Immature natural killer cell (primary cell): Measurements from ENCODE around the gene ANO10. TPM values are rescaled to one million over a fixed set of nuclear protein-coding genes. Genes with fewer than 3 reads are reported as not detected.
"Not testable (repeated sequence)": the region's sequence is repeated elsewhere in the genome, so short reads cannot be mapped to it uniquely, and the experiment has no call there.

Experiments
- DNase-seq, 3 donors: peaks; one replicate each; pipeline ENCODE4 v3.0.0; 2022; ENCODE audit warnings: mixed read lengths in 1 of 3
- H3K27ac Mint-ChIP-seq, 6 donors: one replicate each; pipeline ENCODE4 v1.8.0; 2020; ENCODE audit warnings: mixed read lengths in 6 of 6, mild to moderate bottlenecking in 5 of 6, inconsistent platforms in 4 of 6, moderate library complexity in 3 of 6
- H3K27me3 Mint-ChIP-seq, 3 donors: one replicate each; pipeline ENCODE4 v1.8.0; 2020 to 2021; ENCODE audit warnings: low read depth in 3 of 3, mild to moderate bottlenecking in 3 of 3, mixed read lengths in 3 of 3, moderate library complexity in 3 of 3, inconsistent platforms in 1 of 3
- H3K36me3 Mint-ChIP-seq, 3 donors: one replicate each; pipeline ENCODE4 v1.8.0; 2020; ENCODE audit warnings: mixed read lengths in 3 of 3, inconsistent platforms in 2 of 3, mild to moderate bottlenecking in 2 of 3
- H3K4me1 Mint-ChIP-seq, 2 donors: one replicate each; pipeline ENCODE4 v1.8.0; 2020; ENCODE audit warnings: inconsistent platforms in 2 of 2, mild to moderate bottlenecking in 2 of 2, mixed read lengths in 2 of 2, moderate library complexity in 1 of 2
- H3K4me3 Mint-ChIP-seq, 5 donors: one replicate each; pipeline ENCODE4 v1.8.0; 2020; ENCODE audit warnings: mild to moderate bottlenecking in 5 of 5, mixed read lengths in 5 of 5, inconsistent platforms in 3 of 5, moderate library complexity in 3 of 5
- H3K9me3 Mint-ChIP-seq, 6 donors: one replicate each; pipeline ENCODE4 v1.8.0; 2020; ENCODE audit warnings: mild to moderate bottlenecking in 6 of 6, mixed read lengths in 6 of 6, inconsistent platforms in 4 of 6, moderate library complexity in 3 of 6
- polyA plus RNA-seq, 3 donors: library from polyadenylated mRNA; unstranded; fragments of 300-500 nt; fragmentation: Illumina TruSeq; gene quantifications; one replicate each; pipeline ENCODE4 v1.2.3, GENCODE V29; 2021

Gene ANO10
- polyA plus RNA-seq, 3 donors from 2014 or later: 8.7 to 9.9 (median 8.8) TPM

DNA sequence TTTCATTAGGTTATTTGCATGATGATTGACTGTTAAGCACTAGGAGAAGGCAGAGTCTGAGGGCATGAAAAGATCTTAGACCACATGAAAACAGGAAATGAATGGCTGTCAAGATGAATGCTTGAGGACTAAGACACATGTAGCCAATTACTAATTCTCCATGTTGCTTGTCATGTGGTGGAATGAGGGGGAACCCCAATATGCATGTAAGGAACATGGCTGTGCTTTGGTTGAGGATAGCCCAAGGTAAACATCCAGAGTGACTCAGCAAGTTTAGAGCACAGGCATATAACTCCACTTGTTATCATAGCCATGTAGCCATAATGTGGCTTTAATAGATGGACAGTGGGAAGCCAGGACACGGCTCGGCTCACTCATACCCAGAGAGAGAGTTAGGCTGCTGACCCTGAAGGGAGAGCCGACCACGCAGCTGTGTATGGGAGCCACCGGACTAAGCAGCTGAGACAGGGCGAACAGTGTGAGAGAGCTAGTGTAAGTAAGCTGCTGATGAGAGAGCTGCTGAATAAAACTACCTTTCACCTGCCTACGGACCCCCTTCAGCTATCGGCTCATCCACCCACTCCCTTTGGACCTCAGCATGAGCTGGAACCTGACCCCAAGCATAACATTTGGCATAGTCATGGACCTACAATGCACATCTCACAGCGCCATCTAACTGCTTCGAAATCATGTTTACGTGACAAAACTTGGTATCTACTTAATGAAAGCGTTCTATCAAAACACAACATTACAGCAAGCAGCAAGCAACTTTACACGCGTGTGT is 37.6 kb downstream of the ANO10 start:
- H3K4me1 Mint-ChIP-seq: peaks cover 0 to 2% of the 10 kb centered on the region in 2 donors
- H3K36me3 Mint-ChIP-seq: peaks cover 4 to 12% (median 6%) of the 10 kb centered on the region in 3 donors
- no peaks in the 10 kb centered on the region for H3K9me3 Mint-ChIP-seq
- H3K4me3 Mint-ChIP-seq: no peak overlapping the region
- H3K27ac Mint-ChIP-seq: no peak overlapping the region
- no peaks in the 10 kb centered on the region for H3K27me3 Mint-ChIP-seq
- DNase-seq: no peak

DNA sequence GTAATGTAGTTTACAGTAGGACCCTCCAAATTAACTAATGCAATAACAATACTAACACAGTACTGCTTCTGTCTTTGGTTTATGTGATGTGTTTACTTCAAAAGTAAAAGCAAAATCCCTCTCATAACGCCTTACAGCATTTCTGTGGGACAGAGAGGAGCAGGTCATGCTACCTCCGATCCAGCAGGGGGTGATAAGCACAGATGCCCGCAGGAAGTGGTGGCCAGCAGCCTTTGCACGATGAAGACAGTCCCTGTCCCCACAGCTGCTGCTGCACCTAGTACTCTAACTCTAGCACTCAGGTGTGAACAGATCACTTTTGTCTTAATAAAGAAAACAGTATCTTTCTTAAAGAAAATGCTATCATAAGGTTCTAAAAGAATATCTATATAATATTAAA is 38.3 kb downstream of the ANO10 start:
- DNase-seq: no peak
- no peak overlapping the region for H3K4me3 Mint-ChIP-seq
- H3K27me3 Mint-ChIP-seq: no peaks in the 10 kb centered on the region
- peaks cover 0 to 2% of the 10 kb centered on the region in 2 donors for H3K4me1 Mint-ChIP-seq
- peaks cover 4 to 7% (median 6%) of the 10 kb centered on the region in 3 donors for H3K36me3 Mint-ChIP-seq
- H3K9me3 Mint-ChIP-seq: no peaks in the 10 kb centered on the region
- no peak overlapping the region for H3K27ac Mint-ChIP-seq

- peaks cover 0 to 2% of the 10 kb centered on the region in 2 donors for H3K4me1 Mint-ChIP-seq
- H3K27ac Mint-ChIP-seq: no peak overlapping the region
- H3K9me3 Mint-ChIP-seq: no peaks in the 10 kb centered on the region
- DNase-seq: no peak
- H3K4me3 Mint-ChIP-seq: no peak overlapping the region
- peaks cover 0 to 1% (median 0%) of the 10 kb centered on the region in 3 donors for H3K27me3 Mint-ChIP-seq
- H3K36me3 Mint-ChIP-seq: peaks cover 4 to 6% (median 5%) of the 10 kb centered on the region in 3 donors
Observed at GRCh38 chr3:43582866-43583265, 38.9 kb downstream of the ANO10 start.

GRCh38 chr3:43581343-43581742 is 40.5 kb downstream of the ANO10 start:
- Mint-ChIP-seq H3K27ac (no peak overlapping the region), H3K4me1 (peaks cover 0 to 2% of the 10 kb centered on the region in 2 donors), H3K36me3 (peaks cover 11 to 18% (median 14%) of the 10 kb centered on the region in 3 donors), H3K4me3 (no peak overlapping the region), H3K27me3 (peaks cover 0 to 1% (median 0%) of the 10 kb centered on the region in 3 donors), H3K9me3 (no peaks in the 10 kb centered on the region)
- no peak for DNase-seq

- Mint-ChIP-seq H3K27ac (no peak overlapping the region), H3K4me1 (peaks cover 0 to 2% of the 10 kb centered on the region in 2 donors), H3K36me3 (peaks cover 14 to 20% (median 16%) of the 10 kb centered on the region in 3 donors), H3K27me3 (peaks cover 0 to 1% (median 0%) of the 10 kb centered on the region in 3 donors), H3K4me3 (no peak overlapping the region), H3K9me3 (no peaks in the 10 kb centered on the region)
- no peak for DNase-seq
Observed at GRCh38 chr3:43580181-43580580, 41.6 kb downstream of the ANO10 start.

- H3K27ac Mint-ChIP-seq: no peak overlapping the region
- no peak for DNase-seq
- no peaks in the 10 kb centered on the region for H3K9me3 Mint-ChIP-seq
- H3K4me1 Mint-ChIP-seq: no peaks in the 10 kb centered on the region
- peaks cover 0 to 1% (median 0%) of the 10 kb centered on the region in 3 donors for H3K27me3 Mint-ChIP-seq
- H3K36me3 Mint-ChIP-seq: peaks cover 10 to 19% (median 14%) of the 10 kb centered on the region in 3 donors
- H3K4me3 Mint-ChIP-seq: no peak overlapping the region
Observed at GRCh38 chr3:43573576-43573975, 48.2 kb downstream of the ANO10 start.

- not testable (repeated sequence) for DNase-seq, H3K4me1 Mint-ChIP-seq, H3K27ac Mint-ChIP-seq, H3K4me3 Mint-ChIP-seq, H3K27me3 Mint-ChIP-seq, H3K9me3 Mint-ChIP-seq
- H3K36me3 Mint-ChIP-seq: peaks cover 2 to 11% (median 10%) of the 10 kb centered on the region in 3 donors
Observed at GRCh38 chr3:43565661-43566341, 56.0 kb downstream of the ANO10 start.

GRCh38 chr3:43559961-43560360 is 61.9 kb downstream of the ANO10 start:
- Mint-ChIP-seq H3K4me3 (no peak overlapping the region), H3K4me1 (no peaks in the 10 kb centered on the region), H3K27me3 (peaks cover 0 to 4% (median 2%) of the 10 kb centered on the region in 3 donors), H3K9me3 (no peaks in the 10 kb centered on the region), H3K27ac (no peak overlapping the region), H3K36me3 (peaks cover 12 to 30% (median 23%) of the 10 kb centered on the region in 3 donors)
- DNase-seq: no peak

GRCh38 chr3:43558171-43558570 is 63.6 kb downstream of the ANO10 start:
- H3K4me1 Mint-ChIP-seq: no peaks in the 10 kb centered on the region
- peaks cover 0 to 4% (median 2%) of the 10 kb centered on the region in 3 donors for H3K27me3 Mint-ChIP-seq
- H3K9me3 Mint-ChIP-seq: no peaks in the 10 kb centered on the region
- no peak for DNase-seq
- H3K27ac Mint-ChIP-seq: no peak overlapping the region
- peaks cover 22 to 24% (median 23%) of the 10 kb centered on the region in 3 donors for H3K36me3 Mint-ChIP-seq
- no peak overlapping the region for H3K4me3 Mint-ChIP-seq

GRCh38 chr3:43549626-43550290 is 72.1 kb downstream of the ANO10 start:
- no peaks in the 10 kb centered on the region for H3K9me3 Mint-ChIP-seq
- no peak overlapping the region for H3K4me3 Mint-ChIP-seq
- no peaks in the 10 kb centered on the region for H3K4me1 Mint-ChIP-seq
- peaks cover 4 to 15% (median 8%) of the 10 kb centered on the region in 3 donors for H3K36me3 Mint-ChIP-seq
- H3K27ac Mint-ChIP-seq: no peak overlapping the region
- H3K27me3 Mint-ChIP-seq: peaks cover 0 to 3% (median 2%) of the 10 kb centered on the region in 3 donors
- DNase-seq: no peak

DNA sequence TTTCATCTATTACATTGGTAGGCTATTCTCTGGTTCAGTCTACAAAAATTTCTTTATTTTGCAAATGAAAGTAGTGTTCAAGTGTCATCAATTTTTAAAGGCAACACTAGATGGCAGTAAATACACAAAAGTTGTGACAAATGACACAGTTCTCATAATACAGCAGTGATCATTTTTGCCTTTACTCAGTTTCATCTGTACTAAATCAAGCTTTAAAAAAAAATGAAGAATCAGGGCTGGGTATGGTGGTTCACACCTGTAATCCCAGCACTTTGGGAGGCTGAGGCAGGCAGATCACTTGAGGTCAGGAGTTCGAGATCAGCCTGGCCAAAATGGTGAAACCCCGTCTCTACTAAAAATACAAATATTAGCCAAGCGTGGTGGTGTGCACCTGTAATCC is 77.5 kb downstream of the ANO10 start:
- H3K4me3 Mint-ChIP-seq, H3K9me3 Mint-ChIP-seq, H3K27ac Mint-ChIP-seq, H3K4me1 Mint-ChIP-seq, H3K36me3 Mint-ChIP-seq, H3K27me3 Mint-ChIP-seq: not testable (repeated sequence)
- DNase-seq: peak; percentile 19 to 53 (median 40)

DNA sequence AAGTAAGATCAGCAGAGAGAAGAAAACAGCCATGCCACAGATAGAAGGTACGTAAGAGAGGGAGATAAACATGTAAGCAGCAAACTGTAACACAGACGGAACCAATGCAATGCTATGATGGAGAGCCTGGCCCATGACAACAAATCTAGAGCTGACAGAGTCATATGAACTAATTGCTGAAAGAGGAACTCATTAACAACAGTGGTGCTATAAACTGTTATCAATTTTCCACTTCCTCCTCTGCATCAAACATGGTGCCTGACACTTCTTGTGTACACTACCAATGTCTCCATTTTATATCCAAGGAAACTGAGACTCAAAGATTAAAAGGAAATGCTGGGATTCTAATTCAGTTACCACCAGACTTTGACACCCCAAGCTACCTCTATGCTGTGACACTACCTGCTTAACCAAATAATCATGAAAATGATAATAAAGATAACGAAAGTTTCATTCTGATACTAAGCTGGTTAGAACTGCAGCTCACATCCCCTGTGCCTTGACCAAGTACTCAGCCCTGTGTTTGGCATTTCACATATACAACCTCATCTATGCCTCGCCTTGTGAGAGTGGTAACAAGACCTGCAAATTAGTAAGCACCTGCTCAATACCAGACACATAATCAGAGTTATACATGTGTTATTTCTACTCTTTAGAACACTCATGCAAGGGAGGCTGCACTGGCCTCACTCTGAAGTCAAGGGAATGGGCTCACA is 79.3 kb downstream of the ANO10 start:
- Mint-ChIP-seq H3K9me3 (no peaks in the 10 kb centered on the region), H3K4me3 (no peak overlapping the region), H3K27ac (no peak overlapping the region), H3K4me1 (no peaks in the 10 kb centered on the region), H3K36me3 (peaks cover 0 to 10% (median 7%) of the 10 kb centered on the region in 3 donors), H3K27me3 (peaks cover 0 to 2% (median 0%) of the 10 kb centered on the region in 3 donors)
- DNase-seq: no peak

DNA sequence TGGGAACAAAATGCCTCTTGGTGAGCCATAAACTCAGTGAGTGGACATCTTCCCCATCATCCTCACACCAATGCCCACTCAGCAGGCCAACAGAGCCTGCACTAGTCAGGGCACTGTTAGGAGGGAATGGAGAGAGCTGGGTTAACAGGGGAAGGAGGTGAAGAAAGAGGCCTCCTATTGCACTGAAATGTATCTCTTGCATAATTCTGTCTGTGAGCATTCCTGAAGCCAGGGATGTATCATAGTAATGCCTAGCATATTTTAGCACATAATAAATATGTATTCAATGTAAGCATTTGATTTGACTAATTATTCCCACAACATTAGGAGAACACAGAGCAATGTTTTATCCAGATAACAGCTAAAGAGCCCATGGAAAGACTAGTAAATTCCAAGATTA is 81.2 kb downstream of the ANO10 start:
- H3K36me3 Mint-ChIP-seq: peaks cover 0 to 7% (median 6%) of the 10 kb centered on the region in 3 donors
- no peak overlapping the region for H3K4me3 Mint-ChIP-seq
- no peaks in the 10 kb centered on the region for H3K9me3 Mint-ChIP-seq
- no peaks in the 10 kb centered on the region for H3K4me1 Mint-ChIP-seq
- DNase-seq: no peak
- H3K27ac Mint-ChIP-seq: no peak overlapping the region
- no peaks in the 10 kb centered on the region for H3K27me3 Mint-ChIP-seq
